Transverse colon (tissue), 3 donors: Measurements from ENCODE around the gene HOXC13.

Experiments used
- EP300 ChIP-seq: sonication (generic); formaldehyde crosslinking; IDR thresholded peaks from one replicate; pipeline ENCODE4 v1.6.1; 2017; ENCODE audit warnings: antibody characterized with exemption, low read depth
- POLR2A ChIP-seq: fragments of 450-650 bp; IDR thresholded peaks from one replicate; pipeline ENCODE4 v1.6.1; 2016; ENCODE audit warnings: antibody characterized with exemption, mild to moderate bottlenecking, moderate library complexity
- TF ChIP-seq, protein P1 (sequence below), 5 experiments: fragments of 200-600 bp in 3 of 5; fragments of 450-650 bp in 2 of 5; sonication (generic) in 3 of 5; IDR thresholded peaks; 1 replicate in 2 of 5; 2 replicates in 3 of 5; pipeline ENCODE4 v1.5.1; 2016 to 2017; ENCODE audit warnings: antibody characterized with exemption in 5 of 5, inconsistent platforms in 3 of 5, mild to moderate bottlenecking in 2 of 5, moderate library complexity in 1 of 5

- TF ChIP-seq, protein P1, sequence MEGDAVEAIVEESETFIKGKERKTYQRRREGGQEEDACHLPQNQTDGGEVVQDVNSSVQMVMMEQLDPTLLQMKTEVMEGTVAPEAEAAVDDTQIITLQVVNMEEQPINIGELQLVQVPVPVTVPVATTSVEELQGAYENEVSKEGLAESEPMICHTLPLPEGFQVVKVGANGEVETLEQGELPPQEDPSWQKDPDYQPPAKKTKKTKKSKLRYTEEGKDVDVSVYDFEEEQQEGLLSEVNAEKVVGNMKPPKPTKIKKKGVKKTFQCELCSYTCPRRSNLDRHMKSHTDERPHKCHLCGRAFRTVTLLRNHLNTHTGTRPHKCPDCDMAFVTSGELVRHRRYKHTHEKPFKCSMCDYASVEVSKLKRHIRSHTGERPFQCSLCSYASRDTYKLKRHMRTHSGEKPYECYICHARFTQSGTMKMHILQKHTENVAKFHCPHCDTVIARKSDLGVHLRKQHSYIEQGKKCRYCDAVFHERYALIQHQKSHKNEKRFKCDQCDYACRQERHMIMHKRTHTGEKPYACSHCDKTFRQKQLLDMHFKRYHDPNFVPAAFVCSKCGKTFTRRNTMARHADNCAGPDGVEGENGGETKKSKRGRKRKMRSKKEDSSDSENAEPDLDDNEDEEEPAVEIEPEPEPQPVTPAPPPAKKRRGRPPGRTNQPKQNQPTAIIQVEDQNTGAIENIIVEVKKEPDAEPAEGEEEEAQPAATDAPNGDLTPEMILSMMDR (IDR thresholded peaks at IDR 0.05): no peak
- no peak for TF ChIP-seq POLR2A
- TF ChIP-seq EP300: no peak
Observed at GRCh38 chr12:53907103-53907502, 31.5 kb upstream of the HOXC13 start.
